H7 (cell line): ENCODE data around the gene ADGRL1. TPM values are rescaled to one million over a fixed set of nuclear protein-coding genes. Genes with fewer than 3 reads are reported as not detected.

Source experiments
- DNase-seq: peaks from one replicate; pipeline ENCODE4 v3.0.0; 2012
- H3K27me3 ChIP-seq: 2 replicates; pipeline ENCODE4 v1.6.0; 2011; ENCODE audit warnings: mild to moderate bottlenecking, low read length; ENCODE audit not compliant: control insufficient read depth, insufficient read depth
- H3K36me3 ChIP-seq: replicated peaks from 2 replicates; pipeline ENCODE4 v1.5.1; 2011; ENCODE audit warnings: low read length; ENCODE audit not compliant: control insufficient read depth, insufficient read depth
- H3K4me3 ChIP-seq: 2 replicates; pipeline ENCODE4 v1.5.1; 2011; ENCODE audit warnings: low read depth, mild to moderate bottlenecking, control low read depth, low read length, moderate library complexity; ENCODE audit not compliant: insufficient read depth
- total RNA-seq: library from RNA; depleted of rRNA; stranded (reverse); fragments of >200 nt; shearing (Covaris generic); gene quantifications from 2 replicates; pipeline ENCODE4 v1.2.3, GENCODE V29; 2014; rRNA removed

Gene ADGRL1
- total RNA-seq, 1 experiment from 2014 or later, result 60.7 TPM

DNA sequence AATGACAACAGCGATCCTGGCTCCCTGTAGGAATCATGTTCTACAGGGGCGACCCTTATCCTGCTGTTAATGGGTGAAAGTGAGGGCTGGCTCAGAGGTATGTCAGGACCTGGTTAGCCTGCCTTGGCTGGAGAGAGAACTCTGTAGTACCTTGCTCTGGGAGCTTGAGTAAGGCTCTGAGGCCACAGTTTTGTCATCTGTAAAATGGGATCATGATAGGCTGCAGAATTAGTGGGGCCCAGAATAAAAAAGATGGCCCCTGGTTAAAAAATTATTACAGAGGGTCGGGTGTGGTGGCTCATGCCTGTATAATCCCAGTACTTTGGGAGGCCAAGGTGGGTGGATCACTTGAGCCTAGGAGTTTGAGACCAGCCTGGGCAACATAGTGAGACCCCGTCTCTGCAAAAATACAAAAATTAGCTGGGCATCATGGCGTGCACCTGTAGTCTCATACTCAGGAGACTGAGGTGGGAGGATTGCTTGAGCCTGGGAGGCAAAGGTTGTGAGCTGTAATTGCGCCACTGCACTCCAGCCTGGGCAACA lies 104.9 kb downstream of the ADGRL1 start:
- Histone ChIP-seq H3K4me3 (no peak overlapping the region), H3K36me3 (peaks cover 1% of the 10 kb centered on the region), H3K27me3 (no peaks in the 10 kb centered on the region)
- no peak for DNase-seq

Other genes starting within 250 kb of the ADGRL1 start
- 6.4 and 6.9 TPM in 2 replicates for gene RFX1, start 199.8 kb downstream of the ADGRL1 start, total RNA-seq
- not detected in 2 replicates for gene RLN3, start 178.0 kb downstream of the ADGRL1 start, total RNA-seq
- 8.8 and 10.1 TPM in 2 replicates for gene IL27RA, start 174.4 kb downstream of the ADGRL1 start, total RNA-seq
- gene PALM3, start 144.1 kb downstream of the ADGRL1 start, total RNA-seq, result 8.1 and 9.4 TPM in 2 replicates
- 0.52 and 0.92 TPM in 2 replicates for gene MISP3, start 133.4 kb downstream of the ADGRL1 start, total RNA-seq
- 0.94 and 1.3 TPM in 2 replicates for gene C19orf67, start 120.4 kb downstream of the ADGRL1 start, total RNA-seq
- 107 and 128 TPM in 2 replicates for gene SAMD1, start 115.4 kb downstream of the ADGRL1 start, total RNA-seq
- 31.0 and 31.7 TPM in 2 replicates for gene PRKACA, start 88.4 kb downstream of the ADGRL1 start, total RNA-seq
- 70.8 and 76.2 TPM in 2 replicates for gene ASF1B, start 69.6 kb downstream of the ADGRL1 start, total RNA-seq
- gene ADGRE5, start 175.3 kb upstream of the ADGRL1 start, total RNA-seq, result 5.9 and 6.1 TPM in 2 replicates
- 94.6 and 131 TPM in 2 replicates for gene DDX39A, start 213.2 kb upstream of the ADGRL1 start, total RNA-seq
- 108 and 127 TPM in 2 replicates for gene PKN1, start 227.1 kb upstream of the ADGRL1 start, total RNA-seq